Cardiac muscle cell (in vitro differentiated cells and primary cell): Measurements from ENCODE around the gene PASD1. TPM values are rescaled to one million over a fixed set of nuclear protein-coding genes. Genes with fewer than 3 reads are reported as not detected.

ENCODE experiments used
- DNase-seq, 2 donors: peaks; one replicate each; pipeline versions ENCODE4 v3.0.0 to v3.0.0-alpha.2; 2010 to 2017; ENCODE audit warnings: low read depth in 1 of 2, low spot score in 1 of 2
- H3K27ac ChIP-seq: fragments of 200-600 bp; sonication (generic); 2 replicates; pipeline ENCODE4 v1.5.1; 2016
- H3K27me3 ChIP-seq: fragments of 200-600 bp; sonication (generic); 2 replicates; pipeline ENCODE4 v1.6.0; 2016; ENCODE audit warnings: control low read depth
- H3K36me3 ChIP-seq: fragments of 200-600 bp; sonication (generic); 2 replicates; pipeline ENCODE4 v1.5.1; 2016; ENCODE audit warnings: control low read depth
- H3K4me1 ChIP-seq: fragments of 200-600 bp; sonication (generic); 2 replicates; pipeline ENCODE4 v1.8.1; 2017; ENCODE audit warnings: low read depth, mild to moderate bottlenecking, mixed run types
- H3K4me3 ChIP-seq: fragments of 200-600 bp; sonication (generic); 2 replicates; pipeline ENCODE4 v1.5.1; 2016; ENCODE audit warnings: mild to moderate bottlenecking
- H3K9me3 ChIP-seq: fragments of 200-600 bp; sonication (generic); 2 replicates; pipeline ENCODE4 v1.5.1; 2017; ENCODE audit warnings: low read depth, mild to moderate bottlenecking, control low read depth
- polyA plus RNA-seq: library from polyadenylated mRNA; unstranded; fragments of >200 nt; fragmentation: Nextera tagmentation; extraction: Ambion mirVana; gene quantifications from 2 replicates; pipeline ENCODE4 v1.2.1, GENCODE V29; 2016
- total RNA-seq: library from RNA; depleted of rRNA; stranded (reverse); fragments of >200 nt; gene quantifications from 2 replicates; pipeline ENCODE4 v1.2.3, GENCODE V29; 2016
- TF ChIP-seq, protein P1 (sequence below): IDR thresholded peaks from 2 replicates; pipeline ENCODE4 v1.5.1; 2012; ENCODE audit warnings: low read depth, mild to moderate bottlenecking, low read length

PASD1 gene
- total and polyA plus RNA-seq, 2 experiments from 2014 or later, result 0.13 to 0.30 TPM

DNA sequence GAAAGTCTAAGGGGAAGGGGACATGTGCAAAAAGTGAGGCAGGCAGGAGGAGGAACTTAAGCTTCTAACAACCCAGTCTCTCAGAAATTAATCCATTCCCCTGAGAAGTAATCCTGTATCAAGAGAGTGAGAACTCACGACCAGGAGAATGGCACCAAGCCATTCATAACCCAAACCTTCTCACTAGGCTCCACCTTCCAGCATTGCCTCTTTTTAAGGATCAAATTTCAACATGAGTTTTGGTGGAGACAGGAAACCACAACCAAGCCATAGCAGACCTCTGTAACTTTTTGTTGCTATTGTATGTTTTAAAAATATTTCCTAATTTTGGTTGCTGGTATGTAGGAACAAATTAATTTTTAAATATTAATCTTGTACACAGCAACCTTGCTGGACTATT lies 32.8 kb downstream of the PASD1 start:
- no peaks in the 10 kb centered on the region for H3K36me3 ChIP-seq
- no peak overlapping the region for H3K4me3 ChIP-seq
- H3K27ac ChIP-seq, result no peak overlapping the region
- no peaks in the 10 kb centered on the region for H3K9me3 ChIP-seq
- H3K4me1 ChIP-seq, result no peaks in the 10 kb centered on the region
- no peaks in the 10 kb centered on the region for H3K27me3 ChIP-seq
- TF ChIP-seq, protein P1, sequence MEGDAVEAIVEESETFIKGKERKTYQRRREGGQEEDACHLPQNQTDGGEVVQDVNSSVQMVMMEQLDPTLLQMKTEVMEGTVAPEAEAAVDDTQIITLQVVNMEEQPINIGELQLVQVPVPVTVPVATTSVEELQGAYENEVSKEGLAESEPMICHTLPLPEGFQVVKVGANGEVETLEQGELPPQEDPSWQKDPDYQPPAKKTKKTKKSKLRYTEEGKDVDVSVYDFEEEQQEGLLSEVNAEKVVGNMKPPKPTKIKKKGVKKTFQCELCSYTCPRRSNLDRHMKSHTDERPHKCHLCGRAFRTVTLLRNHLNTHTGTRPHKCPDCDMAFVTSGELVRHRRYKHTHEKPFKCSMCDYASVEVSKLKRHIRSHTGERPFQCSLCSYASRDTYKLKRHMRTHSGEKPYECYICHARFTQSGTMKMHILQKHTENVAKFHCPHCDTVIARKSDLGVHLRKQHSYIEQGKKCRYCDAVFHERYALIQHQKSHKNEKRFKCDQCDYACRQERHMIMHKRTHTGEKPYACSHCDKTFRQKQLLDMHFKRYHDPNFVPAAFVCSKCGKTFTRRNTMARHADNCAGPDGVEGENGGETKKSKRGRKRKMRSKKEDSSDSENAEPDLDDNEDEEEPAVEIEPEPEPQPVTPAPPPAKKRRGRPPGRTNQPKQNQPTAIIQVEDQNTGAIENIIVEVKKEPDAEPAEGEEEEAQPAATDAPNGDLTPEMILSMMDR, result no peak
- no peak for DNase-seq

DNA sequence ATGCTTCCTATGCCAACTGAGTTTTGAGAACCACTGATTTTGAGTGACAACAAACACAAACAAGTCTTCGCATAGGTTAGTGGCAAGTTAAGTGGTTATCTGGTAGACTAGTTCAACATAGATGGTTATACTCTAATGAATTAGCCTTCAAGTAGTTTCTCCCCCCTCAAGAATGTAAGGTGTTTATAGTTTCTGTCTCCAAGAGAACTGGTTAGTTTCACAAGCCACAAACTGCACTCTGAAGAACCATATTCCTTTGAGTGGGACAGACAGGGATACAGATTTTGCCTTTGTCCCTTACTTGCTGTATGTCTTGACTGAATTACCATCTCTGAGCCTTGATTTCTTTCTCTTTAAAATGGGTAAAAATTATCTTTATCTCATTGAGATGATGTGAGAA lies 41.5 kb downstream of the PASD1 start:
- Histone ChIP-seq H3K36me3 (no peaks in the 10 kb centered on the region), H3K4me1 (no peaks in the 10 kb centered on the region), H3K9me3 (no peaks in the 10 kb centered on the region), H3K4me3 (no peak overlapping the region), H3K27ac (no peak overlapping the region), H3K27me3 (no peaks in the 10 kb centered on the region)
- TF ChIP-seq, protein P1, result no peak
- DNase-seq, result no peak

DNA sequence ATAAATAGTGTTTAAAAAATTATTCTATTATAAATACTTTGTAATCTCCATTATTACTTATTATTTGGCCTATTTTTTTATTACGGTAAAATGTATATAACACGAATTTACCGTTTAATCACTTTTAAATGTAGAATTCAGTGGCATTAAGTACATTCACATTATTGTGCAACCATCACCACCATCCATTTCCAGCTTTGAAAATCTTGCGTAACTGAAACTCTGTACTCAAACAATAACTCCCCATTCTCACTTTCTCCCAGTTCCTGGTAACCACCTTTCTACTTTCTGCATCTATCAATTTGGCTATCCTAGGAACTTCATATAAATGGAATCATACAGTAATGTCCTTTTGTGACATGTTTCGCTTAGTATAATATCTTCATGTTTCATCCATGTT lies 45.7 kb downstream of the PASD1 start:
- no peaks in the 10 kb centered on the region for H3K9me3 ChIP-seq
- H3K4me3 ChIP-seq, result no peak overlapping the region
- H3K27ac ChIP-seq, result no peak overlapping the region
- no peaks in the 10 kb centered on the region for H3K4me1 ChIP-seq
- TF ChIP-seq, protein P1, result no peak
- no peak for DNase-seq
- no peaks in the 10 kb centered on the region for H3K36me3 ChIP-seq
- H3K27me3 ChIP-seq, result no peaks in the 10 kb centered on the region

DNA sequence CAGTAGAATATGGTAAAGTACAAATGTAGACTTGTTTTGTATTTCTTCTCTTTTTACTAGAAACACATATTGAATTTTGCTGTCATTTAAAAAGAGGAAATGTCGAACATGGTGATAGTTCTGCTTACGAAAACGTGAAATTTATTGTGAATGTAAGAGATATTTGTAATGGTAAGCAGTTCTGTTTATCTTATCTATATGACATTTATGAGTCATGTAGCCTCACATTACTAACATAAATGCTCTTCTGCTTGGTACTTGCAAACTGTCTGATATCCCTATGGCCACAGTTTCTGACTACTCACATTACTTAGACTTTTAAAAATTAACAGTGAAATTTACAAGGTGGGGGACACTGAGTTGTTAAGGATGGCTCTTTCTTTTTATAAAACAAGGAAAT lies 57.9 kb downstream of the PASD1 start:
- Histone ChIP-seq H3K9me3 (no peaks in the 10 kb centered on the region), H3K27me3 (no peaks in the 10 kb centered on the region), H3K36me3 (no peaks in the 10 kb centered on the region), H3K4me1 (no peaks in the 10 kb centered on the region), H3K27ac (no peak overlapping the region), H3K4me3 (no peak overlapping the region)
- TF ChIP-seq, protein P1, result no peak
- no peak for DNase-seq

DNA sequence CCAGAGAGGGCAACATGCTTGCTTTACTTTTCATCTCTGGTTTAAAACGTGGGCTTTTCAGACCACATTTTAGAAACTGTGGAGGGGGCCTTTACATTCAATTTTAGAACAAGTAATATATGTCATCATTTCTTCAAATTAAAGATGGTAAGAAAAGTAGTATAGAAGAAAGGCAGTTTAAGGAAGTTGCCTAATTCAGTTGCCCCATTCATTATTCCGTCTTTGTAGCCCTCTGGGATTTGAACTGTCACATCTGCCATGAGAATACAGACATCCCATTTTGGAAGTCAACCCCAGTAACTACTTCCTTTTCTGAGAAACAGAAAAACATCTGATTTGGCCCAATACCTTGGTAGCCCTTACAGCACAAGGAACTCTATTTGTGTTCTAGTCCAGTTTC lies 61.2 kb downstream of the PASD1 start:
- TF ChIP-seq, protein P1, result no peak
- no peaks in the 10 kb centered on the region for H3K27me3 ChIP-seq
- no peak overlapping the region for H3K4me3 ChIP-seq
- no peaks in the 10 kb centered on the region for H3K9me3 ChIP-seq
- no peaks in the 10 kb centered on the region for H3K36me3 ChIP-seq
- no peak for DNase-seq
- no peaks in the 10 kb centered on the region for H3K4me1 ChIP-seq
- H3K27ac ChIP-seq, result no peak overlapping the region

DNA sequence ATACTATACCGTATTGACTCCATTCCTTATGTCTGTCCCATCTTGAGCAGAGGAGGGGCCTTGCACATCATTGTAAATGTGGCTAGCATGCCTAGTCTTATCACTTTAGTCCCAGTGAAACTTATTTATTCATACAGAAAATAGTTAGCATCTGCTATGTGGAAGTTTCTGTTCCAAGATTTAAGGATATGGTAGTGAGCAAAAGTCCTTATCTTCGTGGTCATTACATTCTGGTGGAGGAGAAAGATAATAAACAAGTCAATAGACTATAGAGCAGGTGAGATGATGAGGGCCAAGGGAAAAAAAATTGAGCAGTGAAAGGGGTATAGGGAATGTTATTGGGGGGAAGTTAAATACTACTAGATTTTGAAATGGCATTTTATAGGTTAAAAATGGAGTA lies 68.3 kb downstream of the PASD1 start:
- DNase-seq, result no peak
- TF ChIP-seq, protein P1, result no peak
- H3K27me3 ChIP-seq, result no peaks in the 10 kb centered on the region
- H3K9me3 ChIP-seq, result no peaks in the 10 kb centered on the region
- H3K4me1 ChIP-seq, result no peaks in the 10 kb centered on the region
- no peaks in the 10 kb centered on the region for H3K36me3 ChIP-seq
- no peak overlapping the region for H3K27ac ChIP-seq
- no peak overlapping the region for H3K4me3 ChIP-seq
